NCI-H226 (cell line): ENCODE measurements around the gene GABRD.
"Not testable (repeated sequence)": the region's sequence is repeated elsewhere in the genome, so short reads cannot be mapped to it uniquely, and the experiment has no call there.

Experiments
- DNase-seq: peaks from one replicate; pipeline ENCODE4 v3.0.0-alpha.2; 2015

The GABRD gene, protein sequence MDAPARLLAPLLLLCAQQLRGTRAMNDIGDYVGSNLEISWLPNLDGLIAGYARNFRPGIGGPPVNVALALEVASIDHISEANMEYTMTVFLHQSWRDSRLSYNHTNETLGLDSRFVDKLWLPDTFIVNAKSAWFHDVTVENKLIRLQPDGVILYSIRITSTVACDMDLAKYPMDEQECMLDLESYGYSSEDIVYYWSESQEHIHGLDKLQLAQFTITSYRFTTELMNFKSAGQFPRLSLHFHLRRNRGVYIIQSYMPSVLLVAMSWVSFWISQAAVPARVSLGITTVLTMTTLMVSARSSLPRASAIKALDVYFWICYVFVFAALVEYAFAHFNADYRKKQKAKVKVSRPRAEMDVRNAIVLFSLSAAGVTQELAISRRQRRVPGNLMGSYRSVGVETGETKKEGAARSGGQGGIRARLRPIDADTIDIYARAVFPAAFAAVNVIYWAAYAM

GRCh38 chr1:2019172-2019543 lies at the start of gene GABRD:
GABRD (plus strand) TSS chr1:2019345; CDS start chr1:2019424, 79 bp downstream.
- DNase-seq: no peak

- DNase-seq: no peak
These were observed 49.6 kb upstream of the GABRD start for GRCh38 chr1:1969505-1969900.

DNA sequence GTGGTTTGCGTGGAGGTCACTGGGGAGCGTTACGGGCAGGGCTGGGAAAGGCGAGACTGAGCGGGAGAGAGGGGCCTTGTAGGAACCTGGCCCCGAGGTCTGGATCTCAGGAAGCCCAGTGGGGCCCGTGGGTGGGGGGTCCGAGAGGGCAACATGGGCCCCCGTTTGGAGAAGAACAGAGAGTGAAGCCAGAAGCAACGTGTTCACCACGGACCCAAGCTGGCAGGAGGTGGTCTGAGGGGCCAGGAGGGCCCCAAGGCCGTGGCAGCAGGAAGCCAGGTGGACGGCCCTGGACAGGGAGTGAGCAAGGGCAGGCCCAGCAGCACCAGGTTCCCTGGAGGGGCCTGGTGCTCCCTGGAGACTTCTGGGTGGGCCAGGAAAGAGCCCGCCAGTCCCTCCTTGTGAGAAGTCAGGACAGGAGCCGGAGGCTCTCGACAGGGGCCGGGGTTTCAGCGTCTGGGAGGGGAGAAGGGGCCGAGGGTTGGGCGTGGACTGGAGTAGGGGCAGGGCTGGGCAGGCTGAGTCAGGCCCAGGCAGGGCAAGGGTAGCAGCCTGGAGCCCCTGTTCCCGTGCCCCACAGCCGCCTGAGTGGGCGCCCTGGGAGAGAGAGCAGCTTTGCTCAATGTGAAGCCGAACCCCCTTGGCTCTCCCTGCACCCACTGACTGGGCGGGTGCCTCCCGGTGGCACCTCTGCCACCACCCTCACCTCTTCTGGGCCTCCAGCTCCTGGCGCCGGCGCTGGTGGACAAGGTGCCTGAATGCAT lies 49.0 kb upstream of the GABRD start:
- no peak for DNase-seq

DNA sequence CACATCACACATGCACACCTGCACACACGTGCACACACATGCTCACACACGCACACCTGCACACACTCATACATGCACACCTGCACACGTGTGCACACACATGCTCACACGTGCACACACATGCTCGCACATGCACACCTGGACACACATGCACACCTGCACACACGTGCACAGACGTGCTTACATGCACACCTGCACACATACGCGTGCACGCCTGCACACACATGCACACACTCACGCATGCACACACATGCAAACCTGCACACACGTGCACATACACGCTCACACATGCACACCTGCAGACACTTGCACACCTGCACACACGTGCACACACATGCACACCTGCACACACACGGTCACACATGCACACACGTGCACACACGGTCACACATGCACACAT lies 48.1 kb upstream of the GABRD start:
- DNase-seq: no peak

- no peak for DNase-seq
These were observed 47.5 kb upstream of the GABRD start for GRCh38 chr1:1971688-1972087.

DNA sequence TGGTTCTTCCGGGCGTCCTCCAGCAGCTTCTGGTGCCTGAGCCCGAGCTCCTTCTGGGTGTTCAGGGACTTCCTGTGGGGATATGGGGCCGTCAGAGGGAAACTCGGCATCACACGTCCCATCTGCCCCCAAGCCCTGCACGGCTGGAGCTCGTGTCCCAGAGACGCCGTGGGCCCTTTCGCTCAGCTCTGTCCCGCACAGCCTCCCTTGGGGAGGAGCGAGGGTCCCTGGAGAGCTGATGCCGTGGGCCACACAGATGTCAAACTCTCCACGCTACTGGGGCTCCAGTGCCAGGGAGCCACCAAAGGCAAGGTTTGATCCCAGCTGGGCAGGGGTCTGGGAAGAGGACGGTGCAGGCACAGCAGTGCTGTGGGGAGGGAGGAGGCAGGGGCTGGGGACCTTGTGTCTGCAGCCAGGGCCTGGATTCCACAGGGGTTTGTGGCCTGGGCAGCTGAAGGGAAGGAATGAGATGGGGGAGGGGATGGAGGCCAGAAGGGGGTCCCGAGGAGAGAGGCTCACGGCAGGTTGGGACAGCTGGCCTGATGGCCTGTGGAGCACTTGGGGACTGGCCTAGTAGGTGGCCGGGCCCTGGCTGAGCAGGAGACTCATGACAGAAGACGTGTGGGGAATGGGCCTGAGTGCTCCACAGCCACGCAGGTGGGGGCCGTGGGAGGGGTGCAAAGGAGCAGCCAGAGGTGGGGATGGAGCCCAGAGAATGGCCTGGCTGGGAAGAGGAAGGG lies 46.0 kb upstream of the GABRD start:
- DNase-seq: no peak

GRCh38 chr1:1973716-1974642 lies 45.2 kb upstream of the GABRD start:
- no peak for DNase-seq

- DNase-seq: no peak
These were observed 44.3 kb upstream of the GABRD start for GRCh38 chr1:1974834-1975233.

DNA sequence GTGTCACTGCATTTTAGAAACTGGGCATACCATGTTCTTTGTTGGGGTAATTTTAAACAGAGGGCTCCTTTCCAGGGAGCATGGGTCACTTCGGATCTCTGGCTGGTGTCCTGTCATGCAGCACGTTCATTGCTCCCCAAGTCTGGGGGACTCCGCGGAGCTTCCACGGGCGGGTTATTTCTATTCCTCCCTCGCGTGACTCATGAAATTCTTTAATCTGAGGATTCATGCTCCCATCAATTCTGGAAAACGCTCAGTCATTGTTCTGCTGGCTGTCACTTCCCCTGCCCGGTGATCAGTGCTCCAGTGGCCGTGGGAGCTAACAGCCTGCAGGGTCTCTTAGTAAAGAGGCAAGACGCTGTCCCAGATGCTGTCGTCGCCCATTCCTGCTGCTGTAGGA lies 43.6 kb upstream of the GABRD start:
- DNase-seq: no peak

DNA sequence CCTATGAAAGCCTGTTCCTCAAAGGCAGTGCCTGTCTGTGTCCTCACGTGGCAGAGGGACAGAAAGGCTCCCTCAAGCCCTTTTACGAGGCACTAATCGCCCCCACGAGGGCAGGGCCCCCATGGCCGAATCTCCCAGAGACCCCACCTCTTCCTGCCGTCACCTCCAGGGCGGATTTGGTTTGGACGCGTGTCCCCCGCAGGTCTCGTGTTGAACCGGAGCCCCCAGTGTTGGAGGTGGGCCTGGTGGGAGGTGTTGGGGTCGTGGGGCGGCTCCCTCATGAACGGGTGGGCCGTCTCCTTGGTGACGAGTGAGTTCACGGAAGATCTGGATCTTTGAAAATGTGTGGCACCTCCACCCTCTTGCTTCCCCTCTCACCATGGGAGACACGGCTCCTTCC lies 43.1 kb upstream of the GABRD start:
- DNase-seq: no peak

- no peak for DNase-seq
These were observed 41.0 kb upstream of the GABRD start for GRCh38 chr1:1978108-1978507.

DNA sequence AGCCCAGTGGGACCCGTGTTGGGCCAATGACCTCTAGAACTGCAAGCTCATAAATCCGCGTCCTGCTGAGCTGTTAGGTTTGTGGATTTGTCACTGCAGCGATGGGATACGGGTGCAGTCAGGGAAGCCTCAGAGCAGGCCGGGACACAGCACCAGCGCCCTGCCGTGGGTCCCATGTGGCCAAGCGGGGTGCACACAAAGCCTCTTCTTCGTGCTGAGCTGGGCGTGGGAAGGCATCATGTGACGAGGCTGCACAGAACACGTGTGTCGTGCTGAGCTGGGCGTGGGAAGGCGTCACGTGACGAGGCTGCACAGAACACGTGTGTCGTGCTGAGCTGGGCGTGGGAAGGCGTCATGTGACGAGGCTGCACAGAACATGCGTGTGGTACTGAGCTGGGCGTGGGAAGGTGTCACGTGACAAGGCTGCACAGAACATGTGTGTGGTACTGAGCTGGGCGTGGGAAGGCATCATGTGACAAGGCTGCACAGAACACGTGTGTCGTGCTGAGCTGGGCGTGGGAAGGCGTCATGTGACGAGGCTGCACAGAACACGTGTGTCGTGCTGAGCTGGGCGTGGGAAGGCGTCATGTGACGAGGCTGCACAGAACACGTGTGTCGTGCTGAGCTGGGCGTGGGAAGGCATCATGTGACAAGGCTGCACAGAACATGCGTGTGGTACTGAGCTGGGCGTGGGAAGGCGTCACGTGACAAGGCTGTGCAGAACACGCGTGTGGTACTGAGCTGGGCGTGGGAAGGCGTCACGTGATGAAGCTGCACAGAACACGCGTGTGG lies 40.3 kb upstream of the GABRD start:
- not testable (repeated sequence) for DNase-seq

DNA sequence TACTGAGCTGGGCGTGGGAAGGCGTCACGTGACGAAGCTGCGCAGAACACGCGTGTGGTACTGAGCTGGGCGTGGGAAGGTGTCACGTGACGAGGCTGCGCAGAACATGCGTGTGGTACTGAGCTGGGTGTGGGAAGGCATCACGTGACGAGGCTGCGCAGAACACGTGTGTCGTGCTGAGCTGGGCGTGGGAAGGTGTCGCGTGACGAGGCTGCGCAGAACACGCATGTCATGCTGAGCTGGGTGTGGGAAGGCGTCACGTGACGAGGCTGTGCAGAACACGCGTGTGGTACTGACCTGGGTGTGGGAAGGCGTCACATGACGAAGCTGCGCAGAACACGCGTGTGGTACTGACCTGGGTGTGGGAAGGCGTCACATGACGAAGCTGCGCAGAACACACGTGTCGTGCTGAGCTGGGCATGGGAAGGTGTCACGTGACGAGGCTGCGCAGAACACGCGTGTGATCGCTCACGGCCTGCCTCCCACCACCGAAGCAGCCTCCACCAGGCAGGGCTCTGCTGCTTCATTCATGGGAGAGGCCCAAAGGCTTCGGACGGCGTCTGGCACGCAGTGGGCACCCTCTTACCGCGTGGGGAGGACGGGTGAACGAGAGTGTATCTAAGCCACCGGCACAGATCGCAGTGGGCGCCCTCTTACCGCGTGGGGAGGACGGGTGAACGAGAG lies 39.5 kb upstream of the GABRD start:
- DNase-seq: no peak

- DNase-seq: no peak
These were observed 38.5 kb upstream of the GABRD start for GRCh38 chr1:1980467-1981141.

DNA sequence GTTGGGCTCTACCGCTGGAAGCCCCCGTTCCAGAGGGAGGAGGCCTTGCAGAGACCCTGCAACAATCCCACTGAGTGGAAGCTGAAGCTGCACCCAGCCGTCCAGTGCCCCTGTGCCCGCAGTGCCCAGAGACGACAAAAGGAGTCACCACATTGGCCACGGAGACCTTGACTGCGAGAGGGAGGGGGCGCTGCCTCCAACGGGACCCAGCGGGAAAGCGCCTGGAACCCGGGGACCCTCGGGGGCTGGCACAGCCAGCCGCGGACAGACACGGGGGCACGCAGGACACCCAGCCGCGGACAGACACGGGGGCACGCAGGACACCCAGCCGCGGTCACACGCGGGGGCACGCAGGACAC lies 38.0 kb upstream of the GABRD start:
- no peak for DNase-seq

DNA sequence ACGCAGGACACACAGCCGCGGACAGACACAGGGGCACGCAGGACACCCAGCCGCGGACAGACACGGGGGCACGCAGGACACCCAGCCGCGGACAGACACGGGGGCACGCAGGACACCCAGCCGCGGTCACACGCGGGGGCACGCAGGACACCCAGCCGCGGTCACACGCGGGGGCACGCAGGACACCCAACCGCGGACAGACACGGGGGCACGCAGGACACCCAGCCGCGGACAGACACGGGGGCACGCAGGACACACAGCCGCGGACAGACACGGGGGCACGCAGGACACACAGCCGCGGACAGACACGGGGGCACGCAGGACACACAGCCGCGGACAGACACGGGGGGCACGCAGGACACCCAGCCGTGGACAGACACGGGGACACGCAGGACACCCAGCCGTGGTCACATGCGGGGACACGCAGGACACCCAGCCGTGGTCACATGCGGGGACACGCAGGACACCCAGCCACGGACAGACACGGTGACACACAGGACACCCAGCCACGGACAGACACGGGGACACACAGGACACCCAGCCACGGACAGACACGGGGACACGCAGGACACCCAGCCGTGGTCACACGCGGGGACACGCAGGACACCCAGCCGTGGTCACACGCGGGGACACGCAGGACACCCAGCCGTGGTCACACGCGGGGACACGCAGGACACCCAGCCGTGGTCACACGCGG lies 37.4 kb upstream of the GABRD start:
- DNase-seq: not testable (repeated sequence)

DNA sequence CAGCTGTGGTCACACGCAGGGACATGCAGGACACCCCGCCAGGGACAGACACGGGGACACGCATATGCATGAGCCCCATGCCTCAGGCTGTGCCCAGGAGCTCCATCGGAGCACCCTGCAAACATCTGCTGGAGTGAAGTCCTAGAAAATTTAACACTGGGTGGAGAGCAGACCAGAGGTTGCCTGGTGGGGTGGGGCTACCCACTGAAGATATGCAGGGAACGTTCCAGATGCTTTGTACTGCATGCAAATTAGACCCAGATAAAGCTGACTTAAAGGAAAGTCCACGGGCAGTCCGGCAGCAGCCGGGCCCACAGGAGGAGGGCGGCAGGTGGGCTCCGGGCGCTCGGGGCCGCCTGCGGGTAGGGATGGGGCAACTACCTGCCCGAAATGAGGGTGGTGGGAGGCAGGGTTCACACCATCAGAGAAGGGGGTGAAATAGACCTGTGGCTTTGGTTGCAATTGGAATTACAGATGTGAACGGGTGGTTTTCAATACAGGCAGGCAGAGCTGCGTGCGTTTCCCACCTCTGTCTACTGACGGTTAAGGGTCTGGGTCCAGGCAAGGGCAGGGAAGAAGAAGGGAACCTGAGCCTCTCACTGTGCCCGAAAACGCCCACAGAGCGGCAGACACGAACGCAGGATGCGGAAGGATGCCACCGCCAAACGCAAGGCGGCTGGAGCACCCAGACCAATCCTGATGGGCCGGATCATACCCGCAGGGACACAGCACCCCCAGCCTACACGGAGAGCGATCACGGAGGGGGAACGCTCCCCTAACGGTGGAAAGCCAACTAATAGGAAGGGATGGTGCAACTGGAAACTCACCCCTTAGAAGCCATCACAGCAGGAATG lies 36.5 kb upstream of the GABRD start:
- no peak for DNase-seq

DNA sequence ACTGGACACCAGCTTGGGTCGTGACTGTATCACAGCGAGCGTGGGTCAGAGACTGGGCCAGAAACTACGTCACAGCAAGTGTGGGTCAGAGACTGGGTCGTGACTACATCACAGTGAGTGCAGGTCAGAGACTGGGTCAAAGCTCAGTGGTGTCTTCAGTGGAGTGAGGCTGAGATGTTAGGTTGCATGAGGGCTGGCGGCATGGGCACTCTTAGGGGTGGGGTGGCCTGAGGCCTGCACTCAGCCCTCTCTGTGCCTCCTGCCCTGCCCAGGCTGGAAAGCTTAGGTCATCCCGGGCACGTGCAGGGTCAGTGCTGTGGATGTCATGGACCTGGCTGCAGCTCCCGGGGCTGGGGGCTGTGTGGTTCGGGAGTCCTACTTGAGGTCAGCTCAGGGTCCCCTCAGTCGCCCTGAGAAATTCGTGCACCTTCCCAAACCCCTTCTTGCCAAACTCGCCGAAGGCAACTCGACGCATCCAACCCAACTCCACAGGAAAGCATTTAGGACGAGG lies 34.5 kb upstream of the GABRD start:
- no peak for DNase-seq
